GM12878 (cell line): ENCODE measurements around the gene RRAS. TPM values are rescaled to one million over a fixed set of nuclear protein-coding genes. Genes with fewer than 3 reads are reported as not detected.

Source experiments
- ATAC-seq: fragments of 200-7000 bp; cut with Tn5 transposase; 3 replicates; pipeline ENCODE4 v1.9.1; 2020; ENCODE audit warnings: mild to moderate bottlenecking, moderate library complexity
- BruUV-seq: library from RNA; stranded (reverse); fragments of 400-500 nt; replicated peaks from 2 replicates; lab custom pipeline; 2021; lab: Mats Ljungman, UMichigan
- CTCF ChIA-PET: fragments of 300-600 bp; sonication (Branson Sonifier 250); formaldehyde crosslinking; extraction: SDS; loops from one replicate; lab custom pipeline; 2021; ENCODE audit warnings: inconsistent platforms; lab: Yijun Ruan, JAX
- POLR2A ChIA-PET: fragments of 350-600 bp; formaldehyde crosslinking; extraction: SDS; loops from one replicate; lab custom pipeline; 2021; ENCODE audit warnings: inconsistent platforms; lab: Charles Lee
- RAD21 ChIA-PET: fragments of 300-600 bp; sonication (Branson Sonifier 250); formaldehyde crosslinking; loops from one replicate; lab custom pipeline; 2023; ENCODE audit warnings: antibody characterized with exemption; ENCODE audit not compliant: unreplicated experiment; lab: Charles Lee
- SMC1A ChIA-PET: fragments of 300-600 bp; sonication (Branson Sonifier 250); formaldehyde crosslinking; loops from one replicate; lab custom pipeline; 2023; ENCODE audit not compliant: unreplicated experiment, uncharacterized antibody; lab: Charles Lee
- DNase-seq: peaks from one replicate; pipeline ENCODE4 v3.0.0-alpha.2; 2011; ENCODE audit warnings: low read depth, low spot score
- FAIRE-seq: peaks from 3 replicates; lab custom pipeline; 2011; peaks lifted over from hg19 to GRCh38; lab: Jason Lieb, UNC
- H2AFZ ChIP-seq: 2 replicates; pipeline ENCODE4 v1.6.0; 2011; ENCODE audit warnings: low read depth, low read length, control low read depth; ENCODE audit not compliant: control insufficient read depth
- H3K27ac ChIP-seq: 2 replicates; pipeline ENCODE4 v1.5.1; 2011; ENCODE audit warnings: control low read depth; ENCODE audit not compliant: control insufficient read depth, insufficient read depth
- H3K27me3 ChIP-seq, 2 experiments: replicated peaks in 1 of 2; 2 replicates each; pipeline versions ENCODE4 v1.6.0 to v1.6.1; 2011; ENCODE audit warnings: low read length in 1 of 2; ENCODE audit not compliant: control insufficient read depth in 2 of 2, insufficient read depth in 2 of 2
- H3K36me3 ChIP-seq, 2 experiments: 2 replicates each; pipeline ENCODE4 v1.5.1; 2011; ENCODE audit warnings: low read length in 1 of 2; ENCODE audit not compliant: control insufficient read depth in 2 of 2, insufficient read depth in 2 of 2
- H3K4me1 ChIP-seq: 2 replicates; pipeline ENCODE4 v1.6.1; 2011; ENCODE audit warnings: mild to moderate bottlenecking, low read length, moderate library complexity, mixed read lengths; ENCODE audit not compliant: control insufficient read depth, insufficient read depth
- H3K4me2 ChIP-seq: 2 replicates; pipeline ENCODE4 v1.6.0; 2011; ENCODE audit warnings: control low read depth; ENCODE audit not compliant: control insufficient read depth, insufficient read depth
- H3K4me3 ChIP-seq: fragments of 200-600 bp; sonication (generic); 2 replicates; pipeline ENCODE4 v1.5.1; 2016
- H3K79me2 ChIP-seq: 2 replicates; pipeline ENCODE4 v1.6.0; 2011; ENCODE audit warnings: low read length; ENCODE audit not compliant: control insufficient read depth, insufficient read depth
- H3K9ac ChIP-seq: 2 replicates; pipeline ENCODE4 v1.8.0; 2011; ENCODE audit warnings: low read length, control low read depth, mixed read lengths; ENCODE audit not compliant: control insufficient read depth, insufficient read depth
- H3K9me3 ChIP-seq: replicated peaks from 3 replicates; pipeline ENCODE4 v1.5.1; 2011; ENCODE audit warnings: mild to moderate bottlenecking, low read length; ENCODE audit not compliant: control insufficient read depth, insufficient read depth
- H4K20me1 ChIP-seq: 2 replicates; pipeline ENCODE4 v1.6.0; 2011; ENCODE audit not compliant: control insufficient read depth, insufficient read depth
- EGR1 ChIP-seq, 2 experiments: IDR thresholded peaks; 1 replicate in 1 of 2; 2 replicates in 1 of 2; pipeline ENCODE4 v1.6.1; 2011 to 2012; ENCODE audit warnings: low read depth in 2 of 2, low read length in 2 of 2, borderline replicate concordance in 1 of 2, mild to moderate bottlenecking in 1 of 2, moderate library complexity in 1 of 2
- ETV6 ChIP-seq, 2 experiments: fragments of 450-650 bp in 1 of 2; IDR thresholded peaks in 1 of 2; conservative IDR thresholded peaks in 1 of 2; 2 replicates each; pipeline ENCODE4 v1.6.1; 2014; ENCODE audit warnings: antibody characterized with exemption in 1 of 2, borderline replicate concordance in 1 of 2, low read depth in 1 of 2, mild to moderate bottlenecking in 1 of 2, moderate library complexity in 1 of 2
- HDAC2 ChIP-seq: fragments of 200-600 bp; sonication (generic); IDR thresholded peaks from 2 replicates; pipeline ENCODE4 v1.6.1; 2017
- JUNB ChIP-seq: IDR thresholded peaks from 2 replicates; pipeline ENCODE4 v1.6.1; 2016; ENCODE audit warnings: antibody characterized with exemption, mild to moderate bottlenecking
- NFYA ChIP-seq: IDR thresholded peaks from 2 replicates; pipeline ENCODE4 v1.6.1; 2011; ENCODE audit warnings: low read depth, mild to moderate bottlenecking, low read length, improper control_type of control experiment, borderline replicate concordance
- RBBP5 ChIP-seq: fragments of 200-600 bp; sonication (generic); conservative IDR thresholded peaks from 2 replicates; pipeline ENCODE4 v1.6.1; 2016
- YBX1 ChIP-seq: fragments of 450-650 bp; IDR thresholded peaks from 2 replicates; pipeline ENCODE4 v1.6.1; 2016; ENCODE audit warnings: antibody characterized with exemption
- YY1 ChIP-seq: IDR thresholded peaks from 2 replicates; pipeline ENCODE4 v1.6.1; 2011; ENCODE audit warnings: low read depth, mild to moderate bottlenecking, low read length
- ZNF217 ChIP-seq: fragments of 450-650 bp; IDR thresholded peaks from 2 replicates; pipeline ENCODE4 v1.6.1; 2017; ENCODE audit warnings: antibody characterized with exemption, mild to moderate bottlenecking
- ZNF274 ChIP-seq: IDR thresholded peaks from one replicate; pipeline ENCODE4 v1.8.0; 2011; ENCODE audit not compliant: insufficient read length, insufficient read depth
- WGBS: methylation state at CpG from one replicate; pipeline ENCODE4 v1.1.6; 2016; ENCODE audit warnings: low lambda C conversion rate; ENCODE audit not compliant: insufficient replicate concordance, insufficient coverage; ENCODE audit errors: missing lambda C conversion rate; 5-methylcytosine and 5-hydroxymethylcytosine counted together
- in situ Hi-C: fragments of 300-500 bp; cut with MboI; formaldehyde crosslinking; loops from 9 replicates; pipeline ENCODE4 v1.14.3; 2018; ENCODE audit warnings: mixed read lengths
- intact Hi-C: fragments of 100-400 bp; cut with micrococcal nuclease; formaldehyde crosslinking; loops from one replicate; pipeline ENCODE4 v1.14.2; 2022; ENCODE audit not compliant: unreplicated experiment
- polyA plus RNA-seq, 11 experiments: library from polyadenylated mRNA; depleted of rRNA in 4 of 11; unstranded in 6 of 11; stranded (reverse) in 5 of 11; fragments of >200 nt; fragmentation: Nextera tagmentation in 4 of 11; fragmentation: Illumina TruSeq in 1 of 11; extraction: Ambion mirVana in 4 of 11; extraction: Trizol in 1 of 11; gene quantifications; 1 replicate in 1 of 11; 2 replicates in 10 of 11; pipeline versions ENCODE4 v1.2.1 to v1.2.3, GENCODE V29; 2011 to 2016; ENCODE audit warnings: inconsistent platforms in 2 of 11, missing spikeins in 2 of 11, low read depth in 1 of 11
- total RNA-seq, 4 experiments: library from RNA; depleted of rRNA in 3 of 4; stranded (reverse); fragments of >200 nt in 3 of 4; fragmentation: Illumina TruSeq in 1 of 4; extraction: Trizol in 1 of 4; gene quantifications; 2 replicates each; pipeline versions ENCODE4 v1.2.1 to v1.2.3, GENCODE V29; 2013 to 2021
- TF ChIP-seq, protein P1 (sequence below): fragments of 450-650 bp; IDR thresholded peaks from 2 replicates; pipeline ENCODE4 v1.6.1; 2018; ENCODE audit warnings: borderline replicate concordance, mild to moderate bottlenecking; ENCODE audit not compliant: partially characterized antibody
- TF ChIP-seq, protein P2 (sequence below): fragments of 450-650 bp; IDR thresholded peaks from 2 replicates; pipeline ENCODE4 v1.6.1; 2017; ENCODE audit warnings: low read depth, mild to moderate bottlenecking, moderate library complexity
- TF ChIP-seq, protein P3 (sequence below): IDR thresholded peaks from 2 replicates; pipeline ENCODE4 v1.6.1; 2011; ENCODE audit warnings: mild to moderate bottlenecking, low read depth, low read length, moderate library complexity; ENCODE audit not compliant: insufficient replicate concordance
- TF ChIP-seq, protein P4 (sequence below): IDR thresholded peaks from 2 replicates; pipeline ENCODE4 v1.6.1; 2011; ENCODE audit warnings: low read depth, mild to moderate bottlenecking, low read length, moderate library complexity, borderline replicate concordance; ENCODE audit errors: extremely low read depth
- TF ChIP-seq, protein P5 (sequence below): fragments of 450-650 bp; IDR thresholded peaks from 2 replicates; pipeline ENCODE4 v1.6.1; 2017; ENCODE audit warnings: mild to moderate bottlenecking

The RRAS gene
- total and polyA plus RNA-seq, 10 of the 15 experiments (the other 5 are each of a cell fraction or from before 2014, with no cell fraction given), result 0.24 to 5.8 (median 1.8) TPM

DNA sequence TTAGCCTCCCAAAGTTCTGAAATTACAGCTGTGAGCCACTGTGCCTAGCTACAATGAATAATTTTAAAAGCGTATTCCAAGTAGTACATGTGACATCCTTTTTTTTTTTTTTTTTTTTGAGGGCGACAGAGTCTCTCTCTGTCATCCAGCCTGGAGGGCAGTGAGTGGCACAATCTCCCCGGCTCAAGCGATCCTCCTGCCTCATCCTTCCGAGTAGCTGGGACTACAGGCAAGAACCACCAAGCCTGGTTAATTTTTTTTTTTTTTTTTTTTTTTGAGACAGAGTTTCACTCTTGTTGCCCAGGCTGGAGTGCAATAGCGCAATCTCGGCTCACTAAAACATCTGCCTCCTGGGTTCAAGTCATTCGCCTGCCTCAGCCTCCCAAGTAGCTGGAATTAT lies 52.7 kb downstream of the RRAS start:
- FAIRE-seq (no peak), DNase-seq (no peak), ATAC-seq (no peak)
- Histone ChIP-seq H3K9me3 (no peaks in the 10 kb centered on the region), H3K4me2 (no peak overlapping the region), H3K9ac (no peak overlapping the region), H3K79me2 (peaks cover 9% of the 10 kb centered on the region), H3K4me1 (peaks cover 11% of the 10 kb centered on the region), H3K4me3 (no peak overlapping the region), H3K36me3 (no peaks in the 10 kb centered on the region), H3K27ac (no peak overlapping the region), H2AFZ (no peak overlapping the region), H3K27me3 (no peaks in the 10 kb centered on the region), H4K20me1 (no peaks in the 10 kb centered on the region)
- POLR2A ChIA-PET, result interaction anchor here (0.6 to 0.8 kb wide), 2 partner anchors 88 to 786 kb away, joined by 3 to 7 read pairs; no protein-coding TSS in a partner anchor
- WGBS, result 61% methylated on average over 2 of the region's 8 CpGs
- BruUV-seq, result no TSS peak
- TF ChIP-seq HDAC2, result no peak
- no peak for TF ChIP-seq NFYA
- TF ChIP-seq ZNF217, result no peak
- TF ChIP-seq, protein P1, sequence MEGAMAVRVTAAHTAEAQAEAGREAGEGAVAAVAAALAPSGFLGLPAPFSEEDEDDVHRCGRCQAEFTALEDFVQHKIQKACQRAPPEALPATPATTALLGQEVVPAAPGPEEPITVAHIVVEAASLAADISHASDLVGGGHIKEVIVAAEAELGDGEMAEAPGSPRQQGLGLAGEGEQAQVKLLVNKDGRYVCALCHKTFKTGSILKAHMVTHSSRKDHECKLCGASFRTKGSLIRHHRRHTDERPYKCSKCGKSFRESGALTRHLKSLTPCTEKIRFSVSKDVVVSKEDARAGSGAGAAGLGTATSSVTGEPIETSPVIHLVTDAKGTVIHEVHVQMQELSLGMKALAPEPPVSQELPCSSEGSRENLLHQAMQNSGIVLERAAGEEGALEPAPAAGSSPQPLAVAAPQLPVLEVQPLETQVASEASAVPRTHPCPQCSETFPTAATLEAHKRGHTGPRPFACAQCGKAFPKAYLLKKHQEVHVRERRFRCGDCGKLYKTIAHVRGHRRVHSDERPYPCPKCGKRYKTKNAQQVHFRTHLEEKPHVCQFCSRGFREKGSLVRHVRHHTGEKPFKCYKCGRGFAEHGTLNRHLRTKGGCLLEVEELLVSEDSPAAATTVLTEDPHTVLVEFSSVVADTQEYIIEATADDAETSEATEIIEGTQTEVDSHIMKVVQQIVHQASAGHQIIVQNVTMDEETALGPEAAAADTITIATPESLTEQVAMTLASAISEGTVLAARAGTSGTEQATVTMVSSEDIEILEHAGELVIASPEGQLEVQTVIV, result no peak
- no peak for TF ChIP-seq ZNF274
- TF ChIP-seq, protein P2, sequence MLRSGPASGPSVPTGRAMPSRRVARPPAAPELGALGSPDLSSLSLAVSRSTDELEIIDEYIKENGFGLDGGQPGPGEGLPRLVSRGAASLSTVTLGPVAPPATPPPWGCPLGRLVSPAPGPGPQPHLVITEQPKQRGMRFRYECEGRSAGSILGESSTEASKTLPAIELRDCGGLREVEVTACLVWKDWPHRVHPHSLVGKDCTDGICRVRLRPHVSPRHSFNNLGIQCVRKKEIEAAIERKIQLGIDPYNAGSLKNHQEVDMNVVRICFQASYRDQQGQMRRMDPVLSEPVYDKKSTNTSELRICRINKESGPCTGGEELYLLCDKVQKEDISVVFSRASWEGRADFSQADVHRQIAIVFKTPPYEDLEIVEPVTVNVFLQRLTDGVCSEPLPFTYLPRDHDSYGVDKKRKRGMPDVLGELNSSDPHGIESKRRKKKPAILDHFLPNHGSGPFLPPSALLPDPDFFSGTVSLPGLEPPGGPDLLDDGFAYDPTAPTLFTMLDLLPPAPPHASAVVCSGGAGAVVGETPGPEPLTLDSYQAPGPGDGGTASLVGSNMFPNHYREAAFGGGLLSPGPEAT, result no peak
- TF ChIP-seq EGR1 (IDR thresholded peaks at IDR 0.05; ENCODE audit: borderline replicate concordance in 1 of 2, low read depth in 2 of 2, low read length in 2 of 2), result no peak
- no peak for TF ChIP-seq JUNB
- TF ChIP-seq ETV6 (conservative IDR thresholded peaks at IDR 0.05 in 1 of 2, IDR thresholded peaks at IDR 0.05 in 1 of 2; ENCODE audit: borderline replicate concordance in 1 of 2, low read depth in 1 of 2), result no peak
- no peak for TF ChIP-seq YY1
- TF ChIP-seq YBX1, result no peak
- TF ChIP-seq, protein P3, sequence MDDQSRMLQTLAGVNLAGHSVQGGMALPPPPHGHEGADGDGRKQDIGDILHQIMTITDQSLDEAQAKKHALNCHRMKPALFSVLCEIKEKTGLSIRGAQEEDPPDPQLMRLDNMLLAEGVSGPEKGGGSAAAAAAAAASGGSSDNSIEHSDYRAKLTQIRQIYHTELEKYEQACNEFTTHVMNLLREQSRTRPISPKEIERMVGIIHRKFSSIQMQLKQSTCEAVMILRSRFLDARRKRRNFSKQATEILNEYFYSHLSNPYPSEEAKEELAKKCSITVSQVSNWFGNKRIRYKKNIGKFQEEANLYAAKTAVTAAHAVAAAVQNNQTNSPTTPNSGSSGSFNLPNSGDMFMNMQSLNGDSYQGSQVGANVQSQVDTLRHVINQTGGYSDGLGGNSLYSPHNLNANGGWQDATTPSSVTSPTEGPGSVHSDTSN, result no peak
- TF ChIP-seq, protein P4, sequence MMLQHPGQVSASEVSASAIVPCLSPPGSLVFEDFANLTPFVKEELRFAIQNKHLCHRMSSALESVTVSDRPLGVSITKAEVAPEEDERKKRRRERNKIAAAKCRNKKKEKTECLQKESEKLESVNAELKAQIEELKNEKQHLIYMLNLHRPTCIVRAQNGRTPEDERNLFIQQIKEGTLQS, result no peak
- no peak for TF ChIP-seq RBBP5
- TF ChIP-seq, protein P5, sequence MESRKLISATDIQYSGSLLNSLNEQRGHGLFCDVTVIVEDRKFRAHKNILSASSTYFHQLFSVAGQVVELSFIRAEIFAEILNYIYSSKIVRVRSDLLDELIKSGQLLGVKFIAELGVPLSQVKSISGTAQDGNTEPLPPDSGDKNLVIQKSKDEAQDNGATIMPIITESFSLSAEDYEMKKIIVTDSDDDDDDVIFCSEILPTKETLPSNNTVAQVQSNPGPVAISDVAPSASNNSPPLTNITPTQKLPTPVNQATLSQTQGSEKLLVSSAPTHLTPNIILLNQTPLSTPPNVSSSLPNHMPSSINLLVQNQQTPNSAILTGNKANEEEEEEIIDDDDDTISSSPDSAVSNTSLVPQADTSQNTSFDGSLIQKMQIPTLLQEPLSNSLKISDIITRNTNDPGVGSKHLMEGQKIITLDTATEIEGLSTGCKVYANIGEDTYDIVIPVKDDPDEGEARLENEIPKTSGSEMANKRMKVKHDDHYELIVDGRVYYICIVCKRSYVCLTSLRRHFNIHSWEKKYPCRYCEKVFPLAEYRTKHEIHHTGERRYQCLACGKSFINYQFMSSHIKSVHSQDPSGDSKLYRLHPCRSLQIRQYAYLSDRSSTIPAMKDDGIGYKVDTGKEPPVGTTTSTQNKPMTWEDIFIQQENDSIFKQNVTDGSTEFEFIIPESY, result no peak
- in situ Hi-C loops, result no loop called here
- SMC1A ChIA-PET, result interaction anchor here (0.7 kb wide), 1 partner anchor 43 kb away, joined by 3 read pairs; no protein-coding TSS in a partner anchor
- RAD21 ChIA-PET, result no interaction called here
- CTCF ChIA-PET, result interaction anchor here (0.6 kb wide), 1 partner anchor 52 kb away, joined by 3 read pairs; no protein-coding TSS in a partner anchor
- intact Hi-C loops, result no loop called here
